ENCODE results near the gene FITM1. TPM values are rescaled to one million over a fixed set of nuclear protein-coding genes. Genes with fewer than 3 reads are reported as not detected.

The FITM1 gene
- total RNA-seq, 2 donors from 2014 or later = 2.0 TPM; not detected in 1

- TF ChIP-seq POLR2A (IDR thresholded peaks at IDR 0.05) = no peak
- no peak for TF ChIP-seq POLR2AphosphoS5 (IDR thresholded peaks at IDR 0.05)
- no peak for TF ChIP-seq CTCF (IDR thresholded peaks at IDR 0.05)
- H3K27me3 ChIP-seq (replicated peaks; ENCODE audit: insufficient read depth) = no peaks in the 10 kb centered on the region
- no peak for DNase-seq (ENCODE audit: low spot score)
- H3K4me3 ChIP-seq = no peak overlapping the region
- WGBS = 48% methylated on average over 5 of the region's 5 CpGs
- intact Hi-C loops (cut with DNase I) = loop anchor here (5.0 kb wide), 1 partner anchor 51 kb away; no protein-coding TSS in a partner anchor
- no peaks in the 10 kb centered on the region for H3K36me3 ChIP-seq
- H3K4me1 ChIP-seq (replicated peaks) = no peaks in the 10 kb centered on the region
- H3K27ac ChIP-seq = no peak overlapping the region
- no peaks in the 10 kb centered on the region for H3K9me3 ChIP-seq
These were observed 22.1 kb upstream of the FITM1 start for GRCh38 chr14:24108336-24108874.

- Histone ChIP-seq H3K36me3 (no peaks in the 10 kb centered on the region), H3K27me3 (replicated peaks; ENCODE audit: insufficient read depth) (no peaks in the 10 kb centered on the region), H3K9me3 (no peaks in the 10 kb centered on the region), H3K27ac (no peak overlapping the region), H3K4me1 (replicated peaks) (no peaks in the 10 kb centered on the region), H3K4me3 (no peak overlapping the region)
- DNase-seq (ENCODE audit: low spot score) = no peak
- intact Hi-C loops (cut with DNase I) = no loop called here
- TF ChIP-seq POLR2A (IDR thresholded peaks at IDR 0.05) (no peak), POLR2AphosphoS5 (IDR thresholded peaks at IDR 0.05) (no peak), CTCF (IDR thresholded peaks at IDR 0.05) (no peak)
- WGBS = 87% methylated on average over 9 of the region's 9 CpGs
These were observed 20.4 kb upstream of the FITM1 start for GRCh38 chr14:24110060-24110459.

- no peaks in the 10 kb centered on the region for H3K4me1 ChIP-seq (replicated peaks)
- H3K27ac ChIP-seq = no peak overlapping the region
- intact Hi-C loops (cut with DNase I) = no loop called here
- no peak overlapping the region for H3K4me3 ChIP-seq
- DNase-seq (ENCODE audit: low spot score) = no peak
- TF ChIP-seq POLR2AphosphoS5 (IDR thresholded peaks at IDR 0.05) (no peak), POLR2A (IDR thresholded peaks at IDR 0.05) (no peak), CTCF (IDR thresholded peaks at IDR 0.05) (no peak)
- H3K36me3 ChIP-seq = no peaks in the 10 kb centered on the region
- 48% methylated on average over 1 of the region's 1 CpG for WGBS
- H3K27me3 ChIP-seq (replicated peaks; ENCODE audit: insufficient read depth) = no peaks in the 10 kb centered on the region
- no peaks in the 10 kb centered on the region for H3K9me3 ChIP-seq
These were observed 19.9 kb upstream of the FITM1 start for GRCh38 chr14:24110523-24110922.

GRCh38 chr14:24113379-24113800 is 17.1 kb upstream of the FITM1 start:
- intact Hi-C loops (cut with DNase I) = no loop called here
- H3K27me3 ChIP-seq (replicated peaks; ENCODE audit: insufficient read depth) = no peaks in the 10 kb centered on the region
- DNase-seq (ENCODE audit: low spot score) = no peak
- 11% methylated on average over 15 of the region's 15 CpGs for WGBS
- peak overlapping the region; percentile 99 for H3K27ac ChIP-seq
- no peak for TF ChIP-seq POLR2A (IDR thresholded peaks at IDR 0.05)
- TF ChIP-seq POLR2AphosphoS5 (IDR thresholded peaks at IDR 0.05) = no peak
- no peak for TF ChIP-seq CTCF (IDR thresholded peaks at IDR 0.05)
- H3K4me3 ChIP-seq = peak overlapping the region; percentile 62 to 69
- no peaks in the 10 kb centered on the region for H3K9me3 ChIP-seq
- peaks cover 0 to under 1% of the 10 kb centered on the region in 2 donors for H3K36me3 ChIP-seq
- peaks cover 4% of the 10 kb centered on the region for H3K4me1 ChIP-seq (replicated peaks)
